GM12873 (cell line): Measurements from ENCODE around the gene LONP2.

Experiments used
- TF ChIP-seq, protein P1 (sequence below): IDR thresholded peaks from 2 replicates; pipeline ENCODE4 v1.5.1; 2012; ENCODE audit warnings: low read depth, mild to moderate bottlenecking, moderate library complexity, low read length, control low read depth; ENCODE audit not compliant: insufficient read depth; ENCODE audit errors: missing control alignments

The LONP2 gene

DNA sequence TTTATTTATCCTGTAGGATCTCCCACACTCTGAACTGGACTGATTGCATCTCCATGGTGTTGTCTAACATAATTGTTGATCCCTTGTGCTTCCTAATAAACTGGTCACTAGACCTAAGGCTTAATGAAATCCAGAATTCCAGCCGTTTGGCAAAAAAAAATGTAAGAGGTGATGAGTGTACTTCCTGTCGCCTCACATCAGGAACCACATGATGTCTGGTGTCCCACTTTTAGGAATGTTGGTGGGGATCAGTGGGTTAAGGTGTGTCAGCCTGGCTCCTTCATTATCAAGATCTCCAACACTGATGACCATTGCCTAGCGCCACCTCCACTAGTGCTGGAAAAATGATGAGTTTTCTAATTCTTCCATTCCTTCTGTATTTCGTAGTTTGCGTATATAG lies 18.6 kb upstream of the LONP2 start:
- TF ChIP-seq, protein P1, sequence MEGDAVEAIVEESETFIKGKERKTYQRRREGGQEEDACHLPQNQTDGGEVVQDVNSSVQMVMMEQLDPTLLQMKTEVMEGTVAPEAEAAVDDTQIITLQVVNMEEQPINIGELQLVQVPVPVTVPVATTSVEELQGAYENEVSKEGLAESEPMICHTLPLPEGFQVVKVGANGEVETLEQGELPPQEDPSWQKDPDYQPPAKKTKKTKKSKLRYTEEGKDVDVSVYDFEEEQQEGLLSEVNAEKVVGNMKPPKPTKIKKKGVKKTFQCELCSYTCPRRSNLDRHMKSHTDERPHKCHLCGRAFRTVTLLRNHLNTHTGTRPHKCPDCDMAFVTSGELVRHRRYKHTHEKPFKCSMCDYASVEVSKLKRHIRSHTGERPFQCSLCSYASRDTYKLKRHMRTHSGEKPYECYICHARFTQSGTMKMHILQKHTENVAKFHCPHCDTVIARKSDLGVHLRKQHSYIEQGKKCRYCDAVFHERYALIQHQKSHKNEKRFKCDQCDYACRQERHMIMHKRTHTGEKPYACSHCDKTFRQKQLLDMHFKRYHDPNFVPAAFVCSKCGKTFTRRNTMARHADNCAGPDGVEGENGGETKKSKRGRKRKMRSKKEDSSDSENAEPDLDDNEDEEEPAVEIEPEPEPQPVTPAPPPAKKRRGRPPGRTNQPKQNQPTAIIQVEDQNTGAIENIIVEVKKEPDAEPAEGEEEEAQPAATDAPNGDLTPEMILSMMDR, result no peak

DNA sequence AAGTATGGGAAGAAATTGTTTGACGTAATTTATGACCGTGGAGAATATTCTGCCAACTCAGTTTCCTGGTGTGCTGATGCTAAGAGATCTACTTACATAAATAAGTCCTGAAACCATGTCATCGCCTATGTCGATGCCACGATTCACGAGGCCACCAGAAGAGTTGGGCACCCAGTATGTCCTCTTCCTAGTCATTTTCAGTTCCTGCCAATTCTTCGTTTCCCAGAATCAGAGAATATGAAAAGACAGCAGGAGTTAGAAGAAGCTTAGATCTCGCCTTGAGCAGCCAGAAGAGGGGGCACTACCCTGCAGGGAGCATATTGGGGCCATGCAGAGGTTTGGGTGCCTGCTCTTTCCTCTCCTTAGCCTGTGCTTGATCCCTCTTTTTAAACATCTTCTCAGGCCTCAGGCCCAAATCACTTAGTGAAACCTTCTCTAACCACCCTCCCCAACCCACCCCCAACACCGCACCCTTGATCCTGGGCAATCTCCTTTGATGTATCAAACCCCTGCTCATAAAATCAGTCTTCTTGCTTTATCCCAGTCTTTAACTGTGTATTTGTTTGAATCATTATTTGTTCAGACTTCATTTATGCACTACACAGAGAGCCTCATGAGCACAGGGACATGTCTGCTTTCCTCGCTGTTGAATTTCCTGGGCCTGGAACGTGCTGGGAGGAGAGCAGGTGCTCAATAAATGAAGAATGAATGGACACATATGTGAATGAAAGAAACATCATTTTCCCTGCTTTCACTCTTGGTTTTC lies 12.2 kb upstream of the LONP2 start:
- TF ChIP-seq, protein P1, result peak; percentile 78

DNA sequence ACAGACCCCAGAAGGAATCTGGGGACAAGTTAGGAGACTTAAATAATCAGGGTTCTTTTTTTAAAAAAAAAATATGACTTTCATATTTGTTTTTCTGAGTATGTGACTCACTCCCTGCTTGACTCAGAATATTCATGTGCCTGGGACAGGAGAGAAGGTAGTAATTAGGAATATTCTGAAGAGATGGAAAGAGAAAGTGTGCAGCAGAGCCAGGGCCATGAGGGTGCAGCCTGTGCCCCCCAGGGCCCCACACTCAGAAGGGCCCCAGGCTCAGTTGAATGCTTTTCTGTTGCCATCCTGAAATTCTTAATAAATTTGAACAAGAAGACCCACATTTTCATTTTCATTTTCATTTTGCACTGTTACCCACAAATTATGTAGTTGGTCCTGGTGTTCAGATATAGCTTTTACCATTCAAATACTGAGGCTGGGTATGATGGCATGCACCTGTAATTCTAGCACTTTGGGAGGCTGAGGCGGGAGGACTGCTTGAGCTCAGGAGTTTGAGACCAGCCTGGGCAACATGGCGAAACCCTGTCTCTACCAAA lies 11.5 kb upstream of the LONP2 start:
- TF ChIP-seq, protein P1, result no peak

- TF ChIP-seq, protein P1, result no peak
These were observed 9.5 kb upstream of the LONP2 start for GRCh38 chr16:48234630-48235029.

- TF ChIP-seq, protein P1, result no peak
These were observed 9.0 kb upstream of the LONP2 start for GRCh38 chr16:48235058-48235555.

DNA sequence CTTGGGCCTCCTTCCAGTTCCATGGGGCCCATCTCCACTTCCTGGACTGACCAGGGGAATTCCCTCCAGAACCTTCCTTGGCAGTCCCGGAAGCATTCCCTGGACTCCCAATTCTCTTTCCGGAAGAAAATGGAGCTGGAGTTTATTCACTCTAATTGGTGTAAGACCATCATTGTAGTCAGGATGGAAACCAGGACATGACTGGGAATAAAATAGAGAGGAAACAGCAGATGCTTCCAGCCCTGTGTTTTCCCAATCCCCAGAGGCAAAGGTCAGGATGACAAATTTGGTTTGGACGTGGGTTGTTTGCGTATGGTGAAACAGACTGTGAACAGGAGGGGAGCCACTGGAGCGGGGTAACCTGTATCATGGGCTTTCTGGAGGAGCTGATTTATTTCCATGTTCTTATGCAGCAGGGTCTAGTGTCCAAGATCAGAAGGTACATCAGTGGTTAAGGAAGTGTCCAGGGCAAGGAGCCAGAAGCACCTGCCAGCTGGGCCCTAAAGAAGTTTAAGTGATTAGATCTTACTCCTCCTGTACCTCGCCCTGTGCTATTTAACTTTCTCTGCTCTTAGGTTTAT lies 8.5 kb upstream of the LONP2 start:
- TF ChIP-seq, protein P1, result no peak

- TF ChIP-seq, protein P1, result no peak
These were observed 7.8 kb upstream of the LONP2 start for GRCh38 chr16:48236286-48236685.
